T-helper 17 cell (primary cell): ENCODE results near the gene C9orf50. TPM values are rescaled to one million over a fixed set of nuclear protein-coding genes. Genes with fewer than 3 reads are reported as not detected.

Source experiments
- ATAC-seq: fragments of 150-1000 bp; cut with Tn5 transposase; 2 replicates; pipeline ENCODE4 v1.10.0; 2021; ENCODE audit warnings: mild to moderate bottlenecking, moderate library complexity
- DNase-seq, 3 donors: peaks; one replicate each; pipeline versions ENCODE4 v3.0.0 to v3.0.0-alpha.2; 2020 to 2021
- H3K9me3 ChIP-seq: one replicate; pipeline ENCODE4 v1.7.0; 2013; ENCODE audit warnings: low read length, mild to moderate bottlenecking; ENCODE audit not compliant: control insufficient read depth, poor library complexity, severe bottlenecking
- H3K27ac Mint-ChIP-seq: one replicate; pipeline ENCODE4 v1.8.0; 2022; ENCODE audit warnings: mild to moderate bottlenecking, moderate library complexity, mixed read lengths
- H3K27me3 Mint-ChIP-seq: one replicate; pipeline ENCODE4 v1.8.0; 2022; ENCODE audit warnings: mixed read lengths
- H3K36me3 Mint-ChIP-seq: one replicate; pipeline ENCODE4 v1.8.0; 2022; ENCODE audit warnings: low read depth, mixed read lengths
- H3K4me1 Mint-ChIP-seq: one replicate; pipeline ENCODE4 v1.8.0; 2022; ENCODE audit warnings: mild to moderate bottlenecking, mixed read lengths
- H3K4me3 Mint-ChIP-seq: one replicate; pipeline ENCODE4 v1.8.0; 2022; ENCODE audit warnings: mild to moderate bottlenecking, moderate library complexity, mixed read lengths
- total RNA-seq, 4 donors: library from RNA in 2 of 4; stranded (reverse) in 2 of 4; gene quantifications; one replicate each; pipeline ENCODE4 v1.2.3 and lab custom pipeline; 2022 to 2026

The C9orf50 gene
- total RNA-seq, 2 donors from 2014 or later: not detected

- ATAC-seq (peak; percentile 18), DNase-seq (no peak)
- Mint-ChIP-seq H3K4me3 (peak overlapping the region; percentile 75), H3K36me3 (peaks cover 6% of the 10 kb centered on the region), H3K4me1 (peaks cover 11% of the 10 kb centered on the region), H3K27me3 (peaks cover 32% of the 10 kb centered on the region), H3K27ac (no peak overlapping the region)
- no peaks in the 10 kb centered on the region for H3K9me3 ChIP-seq
These were observed 873 bp downstream of the C9orf50 start for GRCh38 chr9:129619787-129620668.

- DNase-seq (no peak), ATAC-seq (peak; percentile 55)
- peaks cover 22% of the 10 kb centered on the region for H3K27me3 Mint-ChIP-seq
- no peaks in the 10 kb centered on the region for H3K9me3 ChIP-seq
- H3K36me3 Mint-ChIP-seq: peaks cover 6% of the 10 kb centered on the region
- no peak overlapping the region for H3K27ac Mint-ChIP-seq
- H3K4me1 Mint-ChIP-seq: peaks cover 5% of the 10 kb centered on the region
- no peak overlapping the region for H3K4me3 Mint-ChIP-seq
These were observed 3.7 kb downstream of the C9orf50 start for GRCh38 chr9:129617167-129617566.

DNA sequence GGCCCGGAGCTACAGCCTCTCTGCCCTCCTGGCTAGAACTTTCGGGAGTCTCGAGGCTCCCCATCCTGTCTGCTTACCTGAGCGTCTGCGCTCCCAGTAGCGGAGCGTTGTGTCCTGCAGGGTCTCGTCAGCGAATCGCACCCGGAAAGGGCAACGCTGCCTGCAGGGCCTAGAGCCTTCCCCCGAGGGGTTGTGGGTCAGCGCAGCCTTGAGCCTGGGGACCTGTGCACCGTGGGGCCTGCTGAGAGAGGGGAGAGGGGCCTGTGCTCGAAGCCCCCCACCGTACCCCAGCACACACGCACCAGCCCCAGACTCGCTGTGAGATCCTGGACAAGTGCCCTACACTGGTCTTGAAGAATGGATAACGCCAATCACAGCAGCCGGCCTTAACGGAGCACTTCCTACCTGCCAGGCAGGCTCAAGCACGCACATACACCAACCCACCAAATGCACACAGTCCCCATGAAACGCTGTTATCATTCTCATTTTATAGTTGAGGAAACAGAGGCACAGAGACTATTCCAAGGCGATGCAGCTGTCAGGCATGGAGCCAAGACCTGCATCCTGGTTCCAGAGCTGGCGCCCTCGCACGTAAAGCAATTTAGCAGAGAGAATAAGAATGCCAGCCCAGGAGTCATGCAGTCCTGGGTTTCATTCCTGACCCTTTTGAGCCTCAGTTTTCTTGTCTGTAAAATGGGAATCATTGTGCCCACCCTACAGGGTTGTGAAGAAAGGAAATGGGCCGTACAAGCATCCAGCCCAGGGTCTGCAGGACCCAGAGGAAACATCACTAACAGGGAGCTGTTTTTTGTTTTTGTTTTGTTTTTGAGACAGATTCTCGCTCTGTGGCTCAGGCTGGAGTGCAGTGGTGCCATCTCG lies 5.3 kb downstream of the C9orf50 start:
- H3K9me3 ChIP-seq: no peaks in the 10 kb centered on the region
- H3K27ac Mint-ChIP-seq: no peak overlapping the region
- ATAC-seq (no peak), DNase-seq (no peak)
- H3K4me3 Mint-ChIP-seq: no peak overlapping the region
- peaks cover 7% of the 10 kb centered on the region for H3K4me1 Mint-ChIP-seq
- peaks cover 9% of the 10 kb centered on the region for H3K27me3 Mint-ChIP-seq
- H3K36me3 Mint-ChIP-seq: peaks cover 6% of the 10 kb centered on the region

- no peaks in the 10 kb centered on the region for H3K9me3 ChIP-seq
- DNase-seq (no peak), ATAC-seq (no peak)
- Mint-ChIP-seq H3K4me1 (peaks cover 8% of the 10 kb centered on the region), H3K36me3 (peaks cover 6% of the 10 kb centered on the region), H3K4me3 (no peak overlapping the region), H3K27me3 (peaks cover 9% of the 10 kb centered on the region), H3K27ac (no peak overlapping the region)
These were observed 6.0 kb downstream of the C9orf50 start for GRCh38 chr9:129614932-129615331.

DNA sequence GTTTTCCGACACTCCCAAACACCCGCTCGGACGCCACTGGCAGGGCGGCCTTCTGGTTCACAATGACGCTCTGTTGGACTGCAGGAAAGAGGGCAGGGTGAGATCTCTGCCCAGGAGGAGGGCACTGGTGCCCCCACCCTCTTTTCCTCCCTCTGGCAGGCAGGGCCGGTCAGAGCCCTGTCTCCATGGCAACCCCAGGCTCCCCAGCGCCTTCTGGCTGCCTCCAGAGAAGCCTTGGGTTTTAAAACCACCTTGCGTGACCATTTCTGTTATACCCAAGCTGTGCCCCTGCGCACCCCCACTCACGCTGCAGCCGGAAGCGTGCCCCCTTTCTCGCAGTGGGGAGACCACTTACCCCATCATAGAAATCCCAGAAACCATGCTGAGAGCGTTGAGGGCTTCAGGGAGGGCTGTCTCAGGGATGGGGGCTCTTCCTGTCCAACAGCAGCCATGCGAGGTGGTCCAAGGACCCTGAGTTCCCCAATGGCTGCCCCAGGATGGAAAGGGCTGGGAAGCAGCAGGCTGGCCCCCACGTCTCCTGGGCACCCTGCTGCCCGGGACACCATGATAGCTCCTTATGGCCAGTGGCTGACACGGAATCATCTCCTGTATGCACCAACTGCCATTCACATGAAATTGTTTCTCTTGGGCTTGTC lies 7.3 kb downstream of the C9orf50 start:
- Mint-ChIP-seq H3K4me1 (peaks cover 14% of the 10 kb centered on the region), H3K27ac (no peak overlapping the region), H3K36me3 (peaks cover 3% of the 10 kb centered on the region), H3K4me3 (no peak overlapping the region), H3K27me3 (no peaks in the 10 kb centered on the region)
- ATAC-seq (no peak), DNase-seq (no peak)
- no peaks in the 10 kb centered on the region for H3K9me3 ChIP-seq

DNA sequence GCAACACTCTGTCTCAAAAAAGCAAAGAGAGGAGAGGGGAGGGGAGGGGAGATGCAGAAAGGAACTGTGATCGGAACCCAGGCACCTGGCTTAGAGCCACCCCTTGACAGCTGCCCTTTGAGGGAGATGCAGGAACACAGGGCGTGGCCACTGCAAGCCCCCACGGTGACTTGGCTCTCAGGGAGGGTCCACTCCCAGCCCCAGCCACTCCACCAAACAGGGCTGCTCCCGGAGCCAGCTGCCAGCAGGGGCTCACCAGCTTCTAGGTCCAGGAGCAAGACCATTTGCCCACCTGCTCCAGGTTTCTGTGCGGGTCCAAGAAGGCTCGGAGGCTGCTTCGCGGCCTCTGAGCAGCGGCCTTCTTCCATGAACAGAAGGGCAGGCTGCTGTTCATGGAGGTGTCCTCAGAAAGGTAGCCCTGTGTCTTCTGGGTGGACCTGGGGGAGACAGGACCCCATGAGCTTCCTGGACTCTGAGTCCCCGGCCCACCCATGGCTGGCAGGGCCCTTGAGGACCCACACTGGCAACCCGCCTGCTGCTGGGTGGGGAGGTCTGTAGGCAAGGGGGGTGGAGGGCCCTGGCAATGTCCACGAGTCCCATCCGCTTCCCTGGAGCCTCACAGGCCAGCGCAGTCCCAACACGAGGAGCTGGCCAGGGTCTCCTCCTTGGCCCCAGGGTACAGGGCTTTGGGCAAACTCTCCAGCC lies 7.9 kb downstream of the C9orf50 start:
- Mint-ChIP-seq H3K27ac (no peak overlapping the region), H3K27me3 (no peaks in the 10 kb centered on the region), H3K36me3 (no peaks in the 10 kb centered on the region), H3K4me3 (no peak overlapping the region), H3K4me1 (peaks cover 15% of the 10 kb centered on the region)
- no peaks in the 10 kb centered on the region for H3K9me3 ChIP-seq
- DNase-seq: no peak
- no peak for ATAC-seq

GRCh38 chr9:129612123-129612522 lies 8.8 kb downstream of the C9orf50 start:
- H3K4me3 Mint-ChIP-seq: no peak overlapping the region
- ATAC-seq (no peak), DNase-seq (no peak)
- H3K9me3 ChIP-seq: no peaks in the 10 kb centered on the region
- no peaks in the 10 kb centered on the region for H3K36me3 Mint-ChIP-seq
- peak overlapping the region; percentile 71 for H3K27ac Mint-ChIP-seq
- peaks cover 22% of the 10 kb centered on the region for H3K4me1 Mint-ChIP-seq
- no peaks in the 10 kb centered on the region for H3K27me3 Mint-ChIP-seq

DNA sequence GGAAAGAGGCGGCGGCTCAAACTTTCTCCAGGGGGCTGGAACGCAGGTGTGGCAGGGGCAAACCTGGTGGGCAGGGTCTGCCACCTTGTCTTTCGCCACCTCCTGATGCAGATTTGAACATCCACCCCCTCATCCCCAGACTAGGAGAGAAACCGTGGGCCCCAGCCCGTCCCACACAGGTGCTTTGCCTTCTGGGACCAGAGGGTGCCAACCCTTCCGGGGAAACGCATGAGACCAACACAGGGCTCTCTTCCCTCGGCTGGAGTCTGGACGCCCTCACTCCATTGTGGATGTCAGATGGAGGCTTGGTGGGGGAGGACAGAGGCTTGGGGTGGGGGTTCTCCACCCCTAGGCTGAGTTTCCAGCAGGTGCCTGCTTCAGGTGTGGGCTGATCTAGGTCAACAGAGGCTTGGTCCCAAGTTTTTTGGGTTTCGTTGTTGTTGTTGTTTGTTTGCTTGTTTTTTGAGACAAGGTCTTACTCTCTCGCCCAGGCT lies 9.5 kb downstream of the C9orf50 start:
- Mint-ChIP-seq H3K4me1 (peaks cover 23% of the 10 kb centered on the region), H3K27me3 (no peaks in the 10 kb centered on the region), H3K27ac (peak overlapping the region; percentile 71), H3K4me3 (peak overlapping the region; percentile 96), H3K36me3 (no peaks in the 10 kb centered on the region)
- ATAC-seq: no peak
- no peaks in the 10 kb centered on the region for H3K9me3 ChIP-seq
- no peak for DNase-seq

GRCh38 chr9:129610473-129611306 lies 10.2 kb downstream of the C9orf50 start:
- no peaks in the 10 kb centered on the region for H3K9me3 ChIP-seq
- Mint-ChIP-seq H3K27me3 (no peaks in the 10 kb centered on the region), H3K27ac (peak overlapping the region; percentile 71), H3K4me1 (peaks cover 23% of the 10 kb centered on the region), H3K36me3 (no peaks in the 10 kb centered on the region), H3K4me3 (peak overlapping the region; percentile 96)
- DNase-seq (peak; percentile 62 to 66 (median 62)), ATAC-seq (peak; percentile 74)

DNA sequence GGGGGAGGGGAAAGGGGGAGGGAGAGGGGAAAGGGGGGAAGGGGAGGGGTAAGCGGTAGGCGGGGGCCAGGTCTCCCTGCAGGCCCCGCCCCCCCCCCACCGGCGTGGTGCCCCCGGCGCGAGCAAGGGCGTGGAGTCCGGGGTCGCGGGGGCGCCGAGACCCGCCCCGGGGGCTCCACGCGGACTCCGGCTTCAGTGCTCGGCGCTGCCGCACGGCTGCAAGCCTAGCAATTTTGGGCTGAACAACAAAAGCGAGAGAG lies 10.8 kb downstream of the C9orf50 start:
- Mint-ChIP-seq H3K27me3 (no peaks in the 10 kb centered on the region), H3K4me1 (peaks cover 23% of the 10 kb centered on the region), H3K27ac (peak overlapping the region; percentile 94), H3K4me3 (peak overlapping the region; percentile 96), H3K36me3 (no peaks in the 10 kb centered on the region)
- ATAC-seq (peak; percentile 18), DNase-seq (peak in 2 of 3 donors; percentile 17 to 28)
- no peaks in the 10 kb centered on the region for H3K9me3 ChIP-seq

DNA sequence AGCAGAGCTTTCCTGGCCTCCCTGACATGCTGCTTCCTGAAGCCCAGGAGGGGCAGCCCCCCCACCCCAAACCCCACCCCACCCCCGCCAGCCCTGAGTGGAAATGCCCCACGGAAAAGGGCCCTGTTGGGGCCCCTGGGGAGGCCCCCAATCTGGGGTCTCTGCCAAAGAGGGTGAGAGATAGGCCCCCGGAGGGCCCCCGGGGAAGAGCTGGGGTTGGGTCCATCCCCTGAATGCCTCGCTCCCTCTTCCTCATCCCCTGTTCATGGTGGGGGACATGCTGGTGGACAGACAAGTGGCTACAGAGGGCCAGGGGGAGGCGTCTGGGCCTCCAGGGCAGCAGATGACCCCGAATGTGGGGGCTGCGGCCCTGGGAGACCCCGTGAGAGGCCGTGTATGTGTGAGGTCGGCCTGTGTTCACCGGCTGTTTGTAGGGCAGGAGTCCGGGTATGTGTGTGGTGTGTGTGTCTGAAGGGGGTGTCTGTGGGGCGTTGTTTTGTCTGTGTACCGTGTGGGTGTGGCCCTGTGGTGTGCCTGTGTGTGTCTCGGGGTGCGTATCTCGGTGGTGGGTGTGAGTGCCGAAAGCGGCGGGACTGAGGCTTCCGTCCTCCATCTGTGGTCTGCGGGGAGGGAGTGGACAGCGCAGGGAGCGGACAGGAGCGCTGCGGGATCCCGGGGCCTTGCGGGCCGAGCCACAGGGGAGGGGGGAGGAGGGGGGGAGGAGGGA lies 11.3 kb downstream of the C9orf50 start:
- H3K27me3 Mint-ChIP-seq: no peaks in the 10 kb centered on the region
- ATAC-seq: peak; percentile 81
- H3K4me1 Mint-ChIP-seq: peaks cover 25% of the 10 kb centered on the region
- H3K27ac Mint-ChIP-seq: peak overlapping the region; percentile 94
- peak overlapping the region; percentile 96 for H3K4me3 Mint-ChIP-seq
- DNase-seq: peak; percentile 38 to 60 (median 54)
- H3K9me3 ChIP-seq: no peaks in the 10 kb centered on the region
- H3K36me3 Mint-ChIP-seq: no peaks in the 10 kb centered on the region
